ENCODE data around the gene CDK4. TPM values are rescaled to one million over a fixed set of nuclear protein-coding genes. Genes with fewer than 3 reads are reported as not detected.

Gene CDK4
- total and polyA plus RNA-seq, 2 of the 13 experiments (the other 11 are each of a cell fraction or from before 2014, with no cell fraction given), result 191 to 209 TPM

DNA sequence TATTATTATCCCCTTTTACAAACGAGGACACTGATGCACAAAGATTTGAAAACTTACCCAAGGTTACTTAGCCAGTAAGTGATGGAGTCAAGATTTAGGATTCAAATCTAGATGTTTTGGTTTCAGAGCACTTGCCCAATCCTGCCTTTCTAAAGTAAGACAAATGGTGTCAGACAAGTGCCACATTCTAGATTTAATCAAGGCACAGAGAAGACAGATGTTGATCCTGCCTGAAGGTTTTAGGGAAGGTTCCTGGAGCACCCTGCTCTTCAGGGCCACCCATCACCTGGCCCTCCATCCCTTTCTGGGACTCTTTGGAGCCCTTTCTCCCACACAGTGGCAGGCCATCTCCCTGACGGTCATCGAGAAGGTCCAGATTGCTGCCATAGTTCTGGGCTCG lies 5.7 kb upstream of the CDK4 start (continued):
- TF ChIP-seq, protein P1, sequence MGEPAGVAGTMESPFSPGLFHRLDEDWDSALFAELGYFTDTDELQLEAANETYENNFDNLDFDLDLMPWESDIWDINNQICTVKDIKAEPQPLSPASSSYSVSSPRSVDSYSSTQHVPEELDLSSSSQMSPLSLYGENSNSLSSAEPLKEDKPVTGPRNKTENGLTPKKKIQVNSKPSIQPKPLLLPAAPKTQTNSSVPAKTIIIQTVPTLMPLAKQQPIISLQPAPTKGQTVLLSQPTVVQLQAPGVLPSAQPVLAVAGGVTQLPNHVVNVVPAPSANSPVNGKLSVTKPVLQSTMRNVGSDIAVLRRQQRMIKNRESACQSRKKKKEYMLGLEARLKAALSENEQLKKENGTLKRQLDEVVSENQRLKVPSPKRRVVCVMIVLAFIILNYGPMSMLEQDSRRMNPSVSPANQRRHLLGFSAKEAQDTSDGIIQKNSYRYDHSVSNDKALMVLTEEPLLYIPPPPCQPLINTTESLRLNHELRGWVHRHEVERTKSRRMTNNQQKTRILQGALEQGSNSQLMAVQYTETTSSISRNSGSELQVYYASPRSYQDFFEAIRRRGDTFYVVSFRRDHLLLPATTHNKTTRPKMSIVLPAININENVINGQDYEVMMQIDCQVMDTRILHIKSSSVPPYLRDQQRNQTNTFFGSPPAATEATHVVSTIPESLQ (CRISPR knock-in tag; conservative IDR thresholded peaks at IDR 0.05), result no peak
- TF ChIP-seq HMGA1 (CRISPR knock-in tag; conservative IDR thresholded peaks at IDR 0.05) (no peak), ZNF253 (CRISPR knock-in tag; IDR thresholded peaks at IDR 0.05; ENCODE audit: borderline replicate concordance) (no peak), ZNF556 (CRISPR knock-in tag; IDR thresholded peaks at IDR 0.05; ENCODE audit: borderline replicate concordance) (no peak)
- TF ChIP-seq, protein P2, sequence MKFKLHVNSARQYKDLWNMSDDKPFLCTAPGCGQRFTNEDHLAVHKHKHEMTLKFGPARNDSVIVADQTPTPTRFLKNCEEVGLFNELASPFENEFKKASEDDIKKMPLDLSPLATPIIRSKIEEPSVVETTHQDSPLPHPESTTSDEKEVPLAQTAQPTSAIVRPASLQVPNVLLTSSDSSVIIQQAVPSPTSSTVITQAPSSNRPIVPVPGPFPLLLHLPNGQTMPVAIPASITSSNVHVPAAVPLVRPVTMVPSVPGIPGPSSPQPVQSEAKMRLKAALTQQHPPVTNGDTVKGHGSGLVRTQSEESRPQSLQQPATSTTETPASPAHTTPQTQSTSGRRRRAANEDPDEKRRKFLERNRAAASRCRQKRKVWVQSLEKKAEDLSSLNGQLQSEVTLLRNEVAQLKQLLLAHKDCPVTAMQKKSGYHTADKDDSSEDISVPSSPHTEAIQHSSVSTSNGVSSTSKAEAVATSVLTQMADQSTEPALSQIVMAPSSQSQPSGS (CRISPR knock-in tag; IDR thresholded peaks at IDR 0.05), result no peak

DNA sequence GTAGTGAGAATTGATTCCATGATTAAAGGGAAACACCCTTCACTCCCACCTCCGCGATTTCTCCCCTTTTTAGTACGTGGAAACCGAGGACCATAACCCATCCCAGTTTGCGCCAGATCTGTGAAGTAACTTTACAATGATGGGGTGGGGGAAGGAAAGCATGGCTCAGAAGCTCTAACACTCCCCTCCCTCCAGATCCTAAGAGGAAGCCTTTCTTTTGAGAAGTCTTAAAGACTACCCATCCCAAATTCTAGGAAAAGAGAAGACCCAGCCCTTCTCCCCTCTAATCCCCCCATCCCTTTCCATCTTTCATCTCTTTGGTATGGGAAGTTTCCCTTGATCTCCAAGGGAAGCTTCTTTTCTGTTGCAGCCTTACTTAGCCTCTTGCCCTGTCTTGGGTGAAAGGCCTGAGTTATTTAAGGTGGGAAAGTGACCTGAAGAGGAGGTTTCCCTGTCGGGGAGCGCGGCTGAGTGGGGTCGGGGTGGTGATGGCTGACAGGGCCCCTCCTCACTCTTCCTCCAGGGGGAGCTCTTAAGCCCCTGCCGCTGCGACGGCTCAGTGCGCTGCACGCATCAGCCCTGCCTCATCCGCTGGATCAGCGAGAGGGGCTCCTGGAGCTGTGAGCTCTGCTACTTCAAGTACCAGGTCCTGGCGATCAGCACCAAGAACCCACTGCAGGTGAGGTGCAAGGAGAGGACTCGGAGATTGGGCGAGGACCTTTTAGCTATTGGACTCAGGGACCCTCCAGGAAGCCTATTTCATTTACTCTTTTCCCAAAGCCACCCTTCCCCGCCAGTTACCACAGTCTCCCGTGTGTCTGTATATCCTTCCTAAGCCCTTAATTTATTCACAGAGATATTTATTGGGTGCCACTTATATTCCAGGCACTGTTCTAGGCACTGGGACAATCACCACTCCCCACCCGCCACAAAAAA lies 4.6 kb upstream of the CDK4 start:
- Histone ChIP-seq H4K20me1 (ENCODE audit: insufficient read depth, low read length) (0 out of 2 replicates have a peak, but pooled peaks cover 5% of the 10 kb centered on the region), H3K4me3 (replicated peaks in 1 of 3; ENCODE audit: insufficient read depth in 1 of 3, low read depth in 2 of 3, low read length in 3 of 3) (peak overlapping the region; percentile 81 to 82 (median 81)), H3K4me1 (ENCODE audit: insufficient read depth, low read length) (peaks cover 39% of the 10 kb centered on the region), H2AFZ (ENCODE audit: low read length) (peak overlapping the region; percentile 5), H3K27me3 (ENCODE audit: control insufficient read depth in 1 of 2, insufficient read depth in 2 of 2, low read length in 2 of 2) (no peaks in the 10 kb centered on the region; a peak in 1 of 5 replicates), H3K9ac (ENCODE audit: insufficient read depth, low read depth, low read length) (peak overlapping the region; percentile 71; the same call in 1 of the 2 replicates), H3K36me3 (replicated peaks in 1 of 2; ENCODE audit: control insufficient read depth in 1 of 2, insufficient read depth in 2 of 2, low read length in 2 of 2) (no peaks in the 10 kb centered on the region; a peak in 1 of 5 replicates), H3K9me3 (ENCODE audit: low read length) (no peaks in the 10 kb centered on the region), H3K4me2 (ENCODE audit: low read depth, low read length) (peak overlapping the region; percentile 96), H3K27ac (ENCODE audit: extremely low read length, insufficient read depth, low read length) (peak overlapping the region; percentile 67), H3K79me2 (ENCODE audit: insufficient read depth, low read length) (peaks cover 7% of the 10 kb centered on the region)
- in situ Hi-C loops (cut with HindIII; ENCODE audit: extremely low pct_ligation_motif_present, low pct_unique_long_range_greater_than_20kb), result no loop called here
- DNase-seq (ENCODE audit: low spot score), result no peak
- CTCF ChIA-PET (ENCODE audit: low intra/inter-chr PET ratio, low total read pairs), result interaction anchor here (1.2 to 1.8 kb wide), 2 partner anchors 8 to 149 kb away, joined by 3 to 9 read pairs; no protein-coding TSS in a partner anchor
- BruUV-seq (replicated peaks), result no TSS peak
- ATAC-seq, result peak; percentile 61
- intact Hi-C loops (cut with micrococcal nuclease; ENCODE audit: unreplicated experiment), result no loop called here
- WGBS (ENCODE audit: low lambda C conversion rate), result 38% methylated on average over 14 of the region's 22 CpGs
- POLR2A ChIA-PET, result interaction anchor here (1.3 to 3.0 kb wide), 4 partner anchors 8 to 16 kb away, joined by 8 to 14 read pairs (median 9); partner anchors contain the start of genes CYP27B1, EEF1AKMT3, METTL1 and TSPAN31
- no peak for FAIRE-seq
- TF ChIP-seq NR3C1 (CRISPR knock-in tag; IDR thresholded peaks at IDR 0.05) (no peak), ESRRA (CRISPR knock-in tag; IDR thresholded peaks at IDR 0.05; ENCODE audit: low read depth) (no peak), ZNF143 (CRISPR knock-in tag; IDR thresholded peaks at IDR 0.05) (no peak), ZSCAN22 (CRISPR knock-in tag; IDR thresholded peaks at IDR 0.05) (no peak), ZBTB7A (CRISPR knock-in tag; IDR thresholded peaks at IDR 0.05) (peak; percentile 42; the same call in 1 of the 2 replicates)
- TF ChIP-seq, protein P3, sequence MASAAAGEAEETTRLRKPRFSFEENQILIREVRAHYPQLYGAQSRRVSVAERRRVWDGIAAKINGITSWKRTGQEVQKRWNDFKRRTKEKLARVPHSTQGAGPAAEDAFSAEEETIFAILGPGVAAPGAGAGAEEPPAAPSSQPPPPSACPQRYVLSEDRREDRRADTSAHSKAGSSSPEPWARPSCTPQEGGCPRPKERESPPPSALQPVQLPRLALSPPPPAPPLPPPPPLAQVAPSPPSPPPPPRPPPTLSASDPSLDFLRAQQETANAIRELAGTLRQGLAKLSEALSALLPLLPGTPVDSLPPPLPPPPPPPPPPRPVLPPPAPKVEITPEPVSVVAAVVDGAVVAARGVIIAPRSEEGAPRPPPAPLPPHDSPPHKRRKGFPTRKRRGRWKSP (CRISPR knock-in tag; IDR thresholded peaks at IDR 0.05), result 0 out of 2 replicates have a peak, but pooled peaks have one; percentile 34
- TF ChIP-seq, protein P4, sequence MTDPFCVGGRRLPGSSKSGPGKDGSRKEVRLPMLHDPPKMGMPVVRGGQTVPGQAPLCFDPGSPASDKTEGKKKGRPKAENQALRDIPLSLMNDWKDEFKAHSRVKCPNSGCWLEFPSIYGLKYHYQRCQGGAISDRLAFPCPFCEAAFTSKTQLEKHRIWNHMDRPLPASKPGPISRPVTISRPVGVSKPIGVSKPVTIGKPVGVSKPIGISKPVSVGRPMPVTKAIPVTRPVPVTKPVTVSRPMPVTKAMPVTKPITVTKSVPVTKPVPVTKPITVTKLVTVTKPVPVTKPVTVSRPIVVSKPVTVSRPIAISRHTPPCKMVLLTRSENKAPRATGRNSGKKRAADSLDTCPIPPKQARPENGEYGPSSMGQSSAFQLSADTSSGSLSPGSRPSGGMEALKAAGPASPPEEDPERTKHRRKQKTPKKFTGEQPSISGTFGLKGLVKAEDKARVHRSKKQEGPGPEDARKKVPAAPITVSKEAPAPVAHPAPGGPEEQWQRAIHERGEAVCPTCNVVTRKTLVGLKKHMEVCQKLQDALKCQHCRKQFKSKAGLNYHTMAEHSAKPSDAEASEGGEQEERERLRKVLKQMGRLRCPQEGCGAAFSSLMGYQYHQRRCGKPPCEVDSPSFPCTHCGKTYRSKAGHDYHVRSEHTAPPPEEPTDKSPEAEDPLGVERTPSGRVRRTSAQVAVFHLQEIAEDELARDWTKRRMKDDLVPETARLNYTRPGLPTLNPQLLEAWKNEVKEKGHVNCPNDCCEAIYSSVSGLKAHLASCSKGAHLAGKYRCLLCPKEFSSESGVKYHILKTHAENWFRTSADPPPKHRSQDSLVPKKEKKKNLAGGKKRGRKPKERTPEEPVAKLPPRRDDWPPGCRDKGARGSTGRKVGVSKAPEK (CRISPR knock-in tag; IDR thresholded peaks at IDR 0.05; ENCODE audit: borderline replicate concordance), result no peak
